H9 (cell line): Measurements from ENCODE around the gene MRPS27. TPM values are rescaled to one million over a fixed set of nuclear protein-coding genes. Genes with fewer than 3 reads are reported as not detected.

Source experiments
- DNase-seq: peaks from one replicate; pipeline ENCODE4 v3.0.0-alpha.2; 2017
- H2AFZ ChIP-seq: one replicate; pipeline ENCODE4 v1.6.1; 2013; ENCODE audit warnings: mild to moderate bottlenecking, low read length, control low read depth, moderate library complexity
- H2AK5ac ChIP-seq: 2 replicates; pipeline ENCODE4 v1.6.1; 2013; ENCODE audit warnings: low read length, control low read depth, mixed read lengths; ENCODE audit not compliant: insufficient read length
- H2BK120ac ChIP-seq: one replicate; pipeline ENCODE4 v1.6.1; 2013; ENCODE audit warnings: low read depth, mild to moderate bottlenecking, low read length, control low read depth, inconsistent platforms; ENCODE audit not compliant: poor library complexity, severe bottlenecking
- H2BK12ac ChIP-seq: 2 replicates; pipeline ENCODE4 v1.6.1; 2013; ENCODE audit warnings: low read length, control low read depth, mixed read lengths, low read depth; ENCODE audit not compliant: insufficient read length
- H2BK15ac ChIP-seq: 2 replicates; pipeline ENCODE4 v1.6.1; 2013; ENCODE audit warnings: low read depth, low read length, control low read depth
- H2BK20ac ChIP-seq: one replicate; pipeline ENCODE4 v1.6.1; 2013; ENCODE audit warnings: low read depth, mild to moderate bottlenecking, low read length, control low read depth, inconsistent platforms; ENCODE audit not compliant: poor library complexity, severe bottlenecking
- H2BK5ac ChIP-seq: 2 replicates; pipeline ENCODE4 v1.6.1; 2013; ENCODE audit warnings: low read length, control low read depth, mixed read lengths; ENCODE audit not compliant: insufficient read length
- H3K14ac ChIP-seq: 2 replicates; pipeline ENCODE4 v1.6.1; 2013; ENCODE audit warnings: low read length, control low read depth; ENCODE audit not compliant: insufficient read depth
- H3K18ac ChIP-seq: 2 replicates; pipeline ENCODE4 v1.6.1; 2013; ENCODE audit warnings: low read depth, mild to moderate bottlenecking, mixed read lengths, low read length, control low read depth; ENCODE audit not compliant: insufficient read length
- H3K23ac ChIP-seq: 2 replicates; pipeline ENCODE4 v1.6.1; 2013; ENCODE audit warnings: low read length, control low read depth, mixed read lengths, low read depth; ENCODE audit not compliant: insufficient read length
- H3K23me2 ChIP-seq: 2 replicates; pipeline ENCODE4 v1.6.1; 2013; ENCODE audit warnings: low read depth, mild to moderate bottlenecking, mixed read lengths, low read length, control low read depth; ENCODE audit not compliant: insufficient read length, poor library complexity, severe bottlenecking
- H3K27ac ChIP-seq: 2 replicates; pipeline ENCODE4 v1.5.1; 2013; ENCODE audit warnings: low read length, control low read depth, mixed read lengths, low read depth; ENCODE audit not compliant: insufficient read length
- H3K27me3 ChIP-seq: 2 replicates; pipeline ENCODE4 v1.6.1; 2013; ENCODE audit warnings: low read length, control low read depth, inconsistent platforms; ENCODE audit not compliant: insufficient read depth
- H3K4ac ChIP-seq: 2 replicates; pipeline ENCODE4 v1.6.1; 2013; ENCODE audit warnings: low read depth, mild to moderate bottlenecking, control low read depth, inconsistent platforms, low read length, moderate library complexity
- H3K4me1 ChIP-seq: 2 replicates; pipeline ENCODE4 v1.6.1; 2013; ENCODE audit warnings: low read length, control low read depth, inconsistent platforms; ENCODE audit not compliant: insufficient read depth
- H3K4me2 ChIP-seq: 2 replicates; pipeline ENCODE4 v1.6.1; 2013; ENCODE audit warnings: low read length, control low read depth, mixed read lengths; ENCODE audit not compliant: insufficient read length, insufficient read depth
- H3K56ac ChIP-seq: 2 replicates; pipeline ENCODE4 v1.6.1; 2013; ENCODE audit warnings: low read depth, mild to moderate bottlenecking, mixed read lengths, low read length, control low read depth; ENCODE audit not compliant: insufficient read length
- H3K79me1 ChIP-seq: 2 replicates; pipeline ENCODE4 v1.6.1; 2013; ENCODE audit warnings: low read depth, mild to moderate bottlenecking, moderate library complexity, low read length, control low read depth, inconsistent platforms; ENCODE audit not compliant: insufficient read depth, poor library complexity, severe bottlenecking
- H3K79me2 ChIP-seq: 2 replicates; pipeline ENCODE4 v1.6.1; 2013; ENCODE audit warnings: low read length, control low read depth, inconsistent platforms; ENCODE audit not compliant: insufficient read depth
- H3K9ac ChIP-seq: 2 replicates; pipeline ENCODE4 v1.6.1; 2013; ENCODE audit warnings: low read length, control low read depth, mixed read lengths; ENCODE audit not compliant: insufficient read length; ENCODE audit errors: extremely low read depth
- H3K9me3 ChIP-seq: one replicate; pipeline ENCODE4 v1.6.1; 2013; ENCODE audit warnings: low read depth, low read length, inconsistent platforms; ENCODE audit not compliant: control insufficient read depth
- H3T11ph ChIP-seq: one replicate; pipeline ENCODE4 v1.6.1; 2013; ENCODE audit warnings: mild to moderate bottlenecking, low read length, control low read depth, inconsistent platforms
- H4K20me1 ChIP-seq: one replicate; pipeline ENCODE4 v1.6.1; 2013; ENCODE audit not compliant: control insufficient read depth, insufficient read length, insufficient read depth
- H4K5ac ChIP-seq: 2 replicates; pipeline ENCODE4 v1.6.1; 2013; ENCODE audit warnings: low read depth, mild to moderate bottlenecking, mixed read lengths, low read length, control low read depth; ENCODE audit not compliant: insufficient read length
- H4K8ac ChIP-seq: replicated peaks from 2 replicates; pipeline ENCODE4 v1.6.1; 2013; ENCODE audit warnings: low read length, control low read depth, mixed read lengths, low read depth; ENCODE audit not compliant: insufficient read length
- H4K91ac ChIP-seq: 2 replicates; pipeline ENCODE4 v1.6.1; 2013; ENCODE audit warnings: low read depth, mild to moderate bottlenecking, moderate library complexity, mixed read lengths, low read length, control low read depth; ENCODE audit not compliant: insufficient read length
- H3K27ac Mint-ChIP-seq, 3 experiments: 2 replicates in 2 of 3; 3 replicates in 1 of 3; pipeline ENCODE4 v1.8.0; 2020 to 2021; ENCODE audit warnings: mixed read lengths in 3 of 3, mild to moderate bottlenecking in 1 of 3, moderate library complexity in 1 of 3
- H3K27me3 Mint-ChIP-seq: 2 replicates; pipeline ENCODE4 v1.8.0; 2021; ENCODE audit warnings: low read depth, mild to moderate bottlenecking, moderate library complexity, mixed read lengths
- H3K36me3 Mint-ChIP-seq, 3 experiments: 2 replicates in 2 of 3; 3 replicates in 1 of 3; pipeline ENCODE4 v1.8.0; 2020 to 2021; ENCODE audit warnings: low read depth in 3 of 3, mixed read lengths in 3 of 3; ENCODE audit not compliant: insufficient read depth in 1 of 3
- H3K4me1 Mint-ChIP-seq, 2 experiments: 2 replicates each; pipeline ENCODE4 v1.8.0; 2020; ENCODE audit warnings: mixed read lengths in 2 of 2
- H3K4me3 Mint-ChIP-seq, 2 experiments: 2 replicates in 1 of 2; 3 replicates in 1 of 2; pipeline ENCODE4 v1.8.0; 2020 to 2021; ENCODE audit warnings: mild to moderate bottlenecking in 2 of 2, mixed read lengths in 2 of 2, moderate library complexity in 1 of 2
- H3K9me3 Mint-ChIP-seq, 2 experiments: 2 replicates in 1 of 2; 3 replicates in 1 of 2; pipeline ENCODE4 v1.8.0; 2020; ENCODE audit warnings: mild to moderate bottlenecking in 2 of 2, mixed read lengths in 2 of 2, moderate library complexity in 1 of 2
- total RNA-seq: library from RNA; stranded (reverse); gene quantifications from 2 replicates; pipeline ENCODE4 v1.2.1, GENCODE V29; 2021
- TF ChIP-seq, protein P1 (sequence below): fragments of 200-600 bp; sonication (generic); conservative IDR thresholded peaks from 3 replicates; pipeline ENCODE4 v1.8.0; 2021; ENCODE audit warnings: antibody characterized with exemption, mild to moderate bottlenecking

Gene MRPS27
- total RNA-seq, 1 experiment from 2014 or later, result 83.3 TPM

DNA sequence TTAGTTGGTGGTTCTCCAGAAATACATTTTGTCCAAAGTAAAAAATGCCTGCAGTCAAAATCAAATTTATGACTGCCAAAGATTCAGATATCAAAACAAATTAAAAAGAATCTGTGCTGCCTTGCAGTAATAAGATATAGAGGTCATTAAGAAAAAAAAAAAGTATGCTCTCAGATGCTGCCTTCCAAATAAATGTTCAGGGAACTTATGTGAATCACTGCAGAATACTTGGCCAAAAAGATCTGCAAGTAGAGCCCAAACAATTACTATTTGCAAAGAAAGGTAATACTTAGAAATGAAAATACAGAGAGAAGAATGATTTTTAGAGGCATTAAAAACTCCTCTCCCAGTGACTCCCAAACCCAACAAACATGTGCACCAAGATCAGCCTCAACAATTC is 52.4 kb downstream of the MRPS27 start:
- H3K27me3 Mint-ChIP-seq, result no peaks in the 10 kb centered on the region
- Histone ChIP-seq H2AK5ac (no peak overlapping the region), H2AFZ (no peak overlapping the region), H4K20me1 (no peaks in the 10 kb centered on the region), H4K91ac (no peak overlapping the region), H3K4me2 (no peak overlapping the region), H3K79me2 (no peaks in the 10 kb centered on the region), H3K23ac (no peak overlapping the region), H4K5ac (no peak overlapping the region), H3K9me3 (no peaks in the 10 kb centered on the region), H2BK5ac (no peak overlapping the region), H3K27me3 (no peaks in the 10 kb centered on the region), H2BK20ac (no peak overlapping the region), H3K27ac (no peak overlapping the region), H2BK12ac (no peak overlapping the region), H3K79me1 (no peaks in the 10 kb centered on the region), H3K18ac (no peak overlapping the region), H3K9ac (no peak overlapping the region), H2BK15ac (no peak overlapping the region), H3K4me1 (no peaks in the 10 kb centered on the region), H3K4ac (no peak overlapping the region), H2BK120ac (no peak overlapping the region), H3K23me2 (no peaks in the 10 kb centered on the region), H3K14ac (no peak overlapping the region), H4K8ac (no peak overlapping the region), H3T11ph (no peak overlapping the region), H3K56ac (no peak overlapping the region)
- H3K27ac Mint-ChIP-seq, result no peak overlapping the region; a peak in 1 of 7 replicates
- no peak for DNase-seq
- no peaks in the 10 kb centered on the region for H3K9me3 Mint-ChIP-seq
- peaks cover 0 to 12% (median 3%) of the 10 kb centered on the region in 3 experiments; a peak in 3 of 7 replicates for H3K36me3 Mint-ChIP-seq
- TF ChIP-seq, protein P1, sequence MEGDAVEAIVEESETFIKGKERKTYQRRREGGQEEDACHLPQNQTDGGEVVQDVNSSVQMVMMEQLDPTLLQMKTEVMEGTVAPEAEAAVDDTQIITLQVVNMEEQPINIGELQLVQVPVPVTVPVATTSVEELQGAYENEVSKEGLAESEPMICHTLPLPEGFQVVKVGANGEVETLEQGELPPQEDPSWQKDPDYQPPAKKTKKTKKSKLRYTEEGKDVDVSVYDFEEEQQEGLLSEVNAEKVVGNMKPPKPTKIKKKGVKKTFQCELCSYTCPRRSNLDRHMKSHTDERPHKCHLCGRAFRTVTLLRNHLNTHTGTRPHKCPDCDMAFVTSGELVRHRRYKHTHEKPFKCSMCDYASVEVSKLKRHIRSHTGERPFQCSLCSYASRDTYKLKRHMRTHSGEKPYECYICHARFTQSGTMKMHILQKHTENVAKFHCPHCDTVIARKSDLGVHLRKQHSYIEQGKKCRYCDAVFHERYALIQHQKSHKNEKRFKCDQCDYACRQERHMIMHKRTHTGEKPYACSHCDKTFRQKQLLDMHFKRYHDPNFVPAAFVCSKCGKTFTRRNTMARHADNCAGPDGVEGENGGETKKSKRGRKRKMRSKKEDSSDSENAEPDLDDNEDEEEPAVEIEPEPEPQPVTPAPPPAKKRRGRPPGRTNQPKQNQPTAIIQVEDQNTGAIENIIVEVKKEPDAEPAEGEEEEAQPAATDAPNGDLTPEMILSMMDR, result no peak
- no peak overlapping the region for H3K4me3 Mint-ChIP-seq
- peaks cover 0 to 6% of the 10 kb centered on the region in 2 experiments; a peak in 1 of 4 replicates for H3K4me1 Mint-ChIP-seq
